ENCODE data around the gene NOD1. TPM values are rescaled to one million over a fixed set of nuclear protein-coding genes. Genes with fewer than 3 reads are reported as not detected.

NOD1 gene
- total RNA-seq, 4 donors from 2014 or later: 14.9 to 50.4 (median 31.8) TPM

GRCh38 chr7:30523466-30523865, 44.9 kb upstream of the NOD1 start:
- DNase-seq (ENCODE audit: low spot score in 2 of 2): no peak
- WGBS, 2 donors: 80 to 82% methylated on average over 2 of the region's 2 CpGs
- peaks cover 0 to 12% (median 0%) of the 10 kb centered on the region in 4 donors for H3K4me1 ChIP-seq
- no peaks in the 10 kb centered on the region for H3K9me3 ChIP-seq
- peaks cover 0 to 6% (median 0%) of the 10 kb centered on the region in 3 donors for H3K36me3 ChIP-seq
- no peak for TF ChIP-seq POLR2A (IDR thresholded peaks at IDR 0.05)
- no peak for TF ChIP-seq CTCF (IDR thresholded peaks at IDR 0.05)
- no peak for TF ChIP-seq EP300 (IDR thresholded peaks at IDR 0.05)
- no peaks in the 10 kb centered on the region for H3K27me3 ChIP-seq
- H3K4me3 ChIP-seq: no peak overlapping the region
- H3K27ac ChIP-seq: no peak overlapping the region

GRCh38 chr7:30522159-30522558, 43.6 kb upstream of the NOD1 start:
- no peak for TF ChIP-seq POLR2A (IDR thresholded peaks at IDR 0.05)
- no peak for TF ChIP-seq EP300 (IDR thresholded peaks at IDR 0.05)
- TF ChIP-seq CTCF (IDR thresholded peaks at IDR 0.05): no peak
- DNase-seq (ENCODE audit: low spot score in 2 of 2): no peak
- peak overlapping the region in 1 of 4 donors; percentile 44 for H3K27ac ChIP-seq
- H3K4me1 ChIP-seq: peaks cover 0 to 12% (median 0%) of the 10 kb centered on the region in 4 donors
- no peaks in the 10 kb centered on the region for H3K27me3 ChIP-seq
- H3K4me3 ChIP-seq: no peak overlapping the region
- no peaks in the 10 kb centered on the region for H3K9me3 ChIP-seq
- WGBS, 2 donors: 97 to 98% methylated on average over 3 of the region's 3 CpGs
- H3K36me3 ChIP-seq: peaks cover 0 to 9% (median 0%) of the 10 kb centered on the region in 3 donors

GRCh38 chr7:30521532-30521931, 42.9 kb upstream of the NOD1 start:
- Histone ChIP-seq H3K36me3 (peaks cover 0 to 12% (median 0%) of the 10 kb centered on the region in 3 donors), H3K27ac (peak overlapping the region in 1 of 4 donors; percentile 74), H3K27me3 (no peaks in the 10 kb centered on the region), H3K4me3 (no peak overlapping the region), H3K9me3 (no peaks in the 10 kb centered on the region), H3K4me1 (peaks cover 0 to 12% (median 0%) of the 10 kb centered on the region in 4 donors)
- 62 to 76% methylated on average over 1 of the region's 1 CpG for WGBS, 2 donors
- TF ChIP-seq EP300 (IDR thresholded peaks at IDR 0.05) (peak in 1 of 2 donors; percentile 28), POLR2A (IDR thresholded peaks at IDR 0.05) (no peak)
- DNase-seq (ENCODE audit: low spot score in 2 of 2): peak; percentile 23 to 42

GRCh38 chr7:30519122-30519521, 40.5 kb upstream of the NOD1 start:
- H3K27ac ChIP-seq: no peak overlapping the region
- DNase-seq (ENCODE audit: low spot score in 2 of 2): no peak
- no peak overlapping the region for H3K4me3 ChIP-seq
- peaks cover 0 to 7% (median 0%) of the 10 kb centered on the region in 3 donors for H3K36me3 ChIP-seq
- 92 to 99% methylated on average over 3 of the region's 3 CpGs for WGBS, 2 donors
- no peaks in the 10 kb centered on the region for H3K27me3 ChIP-seq
- H3K4me1 ChIP-seq: peaks cover 0 to 12% (median 0%) of the 10 kb centered on the region in 4 donors
- no peaks in the 10 kb centered on the region for H3K9me3 ChIP-seq
- no peak for TF ChIP-seq POLR2A (IDR thresholded peaks at IDR 0.05)
- TF ChIP-seq EP300 (IDR thresholded peaks at IDR 0.05): no peak
- TF ChIP-seq CTCF (IDR thresholded peaks at IDR 0.05): no peak

- Histone ChIP-seq H3K27ac (no peak overlapping the region), H3K9me3 (no peaks in the 10 kb centered on the region), H3K36me3 (peaks cover 0 to 7% (median 0%) of the 10 kb centered on the region in 3 donors), H3K27me3 (no peaks in the 10 kb centered on the region), H3K4me3 (no peak overlapping the region), H3K4me1 (peaks cover 0 to 3% (median 0%) of the 10 kb centered on the region in 4 donors)
- no peak for TF ChIP-seq EP300 (IDR thresholded peaks at IDR 0.05)
- TF ChIP-seq CTCF (IDR thresholded peaks at IDR 0.05): no peak
- TF ChIP-seq POLR2A (IDR thresholded peaks at IDR 0.05): no peak
- no peak for DNase-seq (ENCODE audit: low spot score in 2 of 2)
- 94% methylated on average over 2 of the region's 2 CpGs for WGBS, 2 donors
Measured at GRCh38 chr7:30515761-30516160, 37.2 kb upstream of the NOD1 start.

Measured in tibial nerve (tissue), 4 donors.